Right lobe of liver (tissue), 6 donors: ENCODE data around the gene GRIA4. TPM values are rescaled to one million over a fixed set of nuclear protein-coding genes. Genes with fewer than 3 reads are reported as not detected.

Experiments
- ATAC-seq, 4 donors: fragments of 200-7000 bp; cut with Tn5 transposase; one replicate each; pipeline ENCODE4 v1.9.1; 2020; ENCODE audit warnings: mild to moderate bottlenecking in 4 of 4, moderate library complexity in 4 of 4
- DNase-seq, 3 donors: peaks; one replicate each; pipeline ENCODE4 v3.0.0-alpha.2; 2020
- H3K27ac ChIP-seq, 3 donors: fragments of 200-600 bp; one replicate each; pipeline ENCODE4 v1.8.0; 2022
- H3K27me3 ChIP-seq, 2 donors: fragments of 200-600 bp; one replicate each; pipeline ENCODE4 v1.8.0; 2022
- H3K36me3 ChIP-seq, 4 donors: fragments of 200-600 bp; sonication (generic) in 1 of 4; one replicate each; pipeline versions ENCODE4 v1.5.1 to v1.8.0; 2017 to 2022; ENCODE audit warnings: control low read depth in 1 of 4
- H3K4me1 ChIP-seq, 4 donors: fragments of 200-600 bp; sonication (generic) in 1 of 4; one replicate each; pipeline versions ENCODE4 v1.5.1 to v1.8.0; 2017 to 2022; ENCODE audit warnings: control low read depth in 1 of 4
- H3K4me3 ChIP-seq, 3 donors: fragments of 200-600 bp; one replicate each; pipeline ENCODE4 v1.8.0; 2022
- H3K9me3 ChIP-seq, 4 donors: fragments of 200-600 bp; sonication (generic) in 1 of 4; one replicate each; pipeline versions ENCODE4 v1.5.1 to v1.8.0; 2017 to 2022; ENCODE audit warnings: control low read depth in 1 of 4
- POLR2A ChIP-seq: fragments of 450-650 bp; IDR thresholded peaks from one replicate; pipeline ENCODE4 v1.6.1; 2017; ENCODE audit warnings: antibody characterized with exemption, mild to moderate bottlenecking
- WGBS: methylation state at CpG from one replicate; pipeline ENCODE4 v1.1.6; 2018; ENCODE audit warnings: low coverage, low lambda C conversion rate; ENCODE audit not compliant: insufficient coverage; ENCODE audit errors: missing lambda C conversion rate; 5-methylcytosine and 5-hydroxymethylcytosine counted together
- intact Hi-C, 2 donors: fragments of 100-400 bp; cut with DNase I; formaldehyde crosslinking; loops; one replicate each; pipeline versions ENCODE4 v1.11.2 to v1.14.1; 2022
- total RNA-seq, 6 experiments: library from RNA; depleted of rRNA in 2 of 6; stranded (reverse); fragments of >200 nt in 2 of 6; fragmentation: NEBNext Ultra II Directional in 3 of 6; extraction: Animal tissue kit (Norgen Biotek cat#: 25700) in 3 of 6; gene quantifications; one replicate each; pipeline versions ENCODE4 v1.1.0 to v1.2.4, GENCODE V29; 2016 to 2023
- TF ChIP-seq, protein P1 (sequence below), 4 donors: fragments of 200-600 bp in 3 of 4; fragments of 450-650 bp in 1 of 4; IDR thresholded peaks; one replicate each; pipeline versions ENCODE4 v1.5.1 to v1.8.0; 2016 to 2022; ENCODE audit warnings: antibody characterized with exemption in 4 of 4, mild to moderate bottlenecking in 2 of 4
- donor health status: DM: no; HTN: yes; CAD: no.
- donor health status: DM: no; HTN: no; CAD: no.
- donor health status: DM: no; HTN: no; CAD: no.
- donor health status: DM: no; HTN: yes; CAD: no.
- donor health status: DM: no; HTN: yes; CAD: no.

Gene GRIA4
- total RNA-seq, 6 experiments from 2014 or later, result 0.24 TPM; not detected in 5

GRCh38 chr11:105969756-105970155, 359.9 kb downstream of the GRIA4 start:
- Histone ChIP-seq H3K27me3 (no peaks in the 10 kb centered on the region), H3K27ac (no peak overlapping the region), H3K4me3 (no peak overlapping the region), H3K9me3 (no peaks in the 10 kb centered on the region), H3K4me1 (no peaks in the 10 kb centered on the region), H3K36me3 (no peaks in the 10 kb centered on the region)
- no peak for ATAC-seq
- TF ChIP-seq, protein P1, sequence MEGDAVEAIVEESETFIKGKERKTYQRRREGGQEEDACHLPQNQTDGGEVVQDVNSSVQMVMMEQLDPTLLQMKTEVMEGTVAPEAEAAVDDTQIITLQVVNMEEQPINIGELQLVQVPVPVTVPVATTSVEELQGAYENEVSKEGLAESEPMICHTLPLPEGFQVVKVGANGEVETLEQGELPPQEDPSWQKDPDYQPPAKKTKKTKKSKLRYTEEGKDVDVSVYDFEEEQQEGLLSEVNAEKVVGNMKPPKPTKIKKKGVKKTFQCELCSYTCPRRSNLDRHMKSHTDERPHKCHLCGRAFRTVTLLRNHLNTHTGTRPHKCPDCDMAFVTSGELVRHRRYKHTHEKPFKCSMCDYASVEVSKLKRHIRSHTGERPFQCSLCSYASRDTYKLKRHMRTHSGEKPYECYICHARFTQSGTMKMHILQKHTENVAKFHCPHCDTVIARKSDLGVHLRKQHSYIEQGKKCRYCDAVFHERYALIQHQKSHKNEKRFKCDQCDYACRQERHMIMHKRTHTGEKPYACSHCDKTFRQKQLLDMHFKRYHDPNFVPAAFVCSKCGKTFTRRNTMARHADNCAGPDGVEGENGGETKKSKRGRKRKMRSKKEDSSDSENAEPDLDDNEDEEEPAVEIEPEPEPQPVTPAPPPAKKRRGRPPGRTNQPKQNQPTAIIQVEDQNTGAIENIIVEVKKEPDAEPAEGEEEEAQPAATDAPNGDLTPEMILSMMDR (IDR thresholded peaks at IDR 0.05), result no peak
- no peak for TF ChIP-seq POLR2A
- intact Hi-C loops, result no loop called here
- 55% methylated on average over 1 of the region's 1 CpG for WGBS
- DNase-seq, result no peak

- H3K4me1 ChIP-seq, result no peaks in the 10 kb centered on the region
- no peaks in the 10 kb centered on the region for H3K36me3 ChIP-seq
- ATAC-seq (no peak), DNase-seq (no peak)
- no peaks in the 10 kb centered on the region for H3K9me3 ChIP-seq
- no peaks in the 10 kb centered on the region for H3K27me3 ChIP-seq
- H3K27ac ChIP-seq, result no peak overlapping the region
- intact Hi-C loops, result no loop called here
- H3K4me3 ChIP-seq, result no peak overlapping the region
- WGBS, result 42% methylated on average over 1 of the region's 1 CpG
- TF ChIP-seq, protein P1 (IDR thresholded peaks at IDR 0.05), result no peak
- TF ChIP-seq POLR2A, result no peak
Observed at GRCh38 chr11:105975128-105975527, 365.3 kb downstream of the GRIA4 start.

DNA sequence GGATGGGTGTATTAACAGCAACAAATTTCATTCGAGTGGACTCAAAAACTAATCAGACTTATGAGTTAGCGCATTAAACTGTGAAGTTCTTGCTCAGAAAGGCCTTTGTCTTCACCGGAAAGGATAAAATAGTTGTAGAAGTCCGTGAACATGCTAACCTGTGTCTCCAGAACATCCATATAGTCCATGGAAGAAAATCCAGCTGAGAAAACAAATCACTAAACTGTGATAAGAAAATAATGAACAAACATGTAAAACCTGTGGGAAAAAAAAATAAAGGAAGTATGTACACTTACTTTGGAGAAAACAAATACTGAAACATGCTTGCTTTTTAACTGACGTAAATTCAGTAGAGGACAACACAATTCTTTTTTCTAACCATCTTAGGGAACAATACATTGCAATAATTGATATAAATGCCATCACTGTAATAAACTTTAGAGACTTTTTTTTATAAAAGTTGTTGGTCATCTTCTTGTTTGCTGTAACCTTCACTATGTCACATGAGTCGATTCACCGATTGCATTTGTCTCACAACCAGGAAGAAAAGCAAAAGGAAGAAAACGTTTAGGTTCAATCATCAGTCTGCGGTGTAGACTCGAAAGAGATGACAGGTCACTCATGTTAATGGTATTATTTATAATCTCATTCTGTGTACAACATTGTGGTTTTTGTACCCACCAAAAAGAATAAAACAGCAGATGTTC, 370.3 kb downstream of the GRIA4 start:
- Histone ChIP-seq H3K9me3 (no peaks in the 10 kb centered on the region), H3K36me3 (no peaks in the 10 kb centered on the region), H3K27me3 (no peaks in the 10 kb centered on the region), H3K4me1 (no peaks in the 10 kb centered on the region), H3K4me3 (no peak overlapping the region), H3K27ac (no peak overlapping the region)
- ATAC-seq (no peak), DNase-seq (no peak)
- intact Hi-C loops, result no loop called here
- 69% methylated on average over 10 of the region's 10 CpGs for WGBS
- TF ChIP-seq, protein P1 (IDR thresholded peaks at IDR 0.05), result no peak
- no peak for TF ChIP-seq POLR2A

- H3K4me3 ChIP-seq, result no peak overlapping the region
- H3K4me1 ChIP-seq, result no peaks in the 10 kb centered on the region
- intact Hi-C loops, result no loop called here
- H3K27ac ChIP-seq, result no peak overlapping the region
- ATAC-seq (no peak), DNase-seq (no peak)
- no peaks in the 10 kb centered on the region for H3K27me3 ChIP-seq
- TF ChIP-seq, protein P1 (IDR thresholded peaks at IDR 0.05), result no peak
- TF ChIP-seq POLR2A, result no peak
- H3K9me3 ChIP-seq, result no peaks in the 10 kb centered on the region
- no peaks in the 10 kb centered on the region for H3K36me3 ChIP-seq
- 48% methylated on average over 2 of the region's 2 CpGs for WGBS
Observed at GRCh38 chr11:105986554-105986953, 376.7 kb downstream of the GRIA4 start.
